CD4-positive, alpha-beta memory T cell (primary cell): Measurements from ENCODE around the gene ZNF423. TPM values are rescaled to one million over a fixed set of nuclear protein-coding genes. Genes with fewer than 3 reads are reported as not detected.

Experiments
- CTCF ChIA-PET: fragments of 350-600 bp; sonication (Branson Sonifier 250); formaldehyde crosslinking; loops from one replicate; lab custom pipeline; 2021; ENCODE audit warnings: inconsistent platforms; ENCODE audit not compliant: partially characterized antibody; lab: Charles Lee
- POLR2A ChIA-PET: fragments of 350-600 bp; sonication (Branson Sonifier 250); formaldehyde crosslinking; loops from one replicate; lab custom pipeline; 2021; ENCODE audit not compliant: partially characterized antibody; lab: Charles Lee
- DNase-seq, 5 donors: peaks; one replicate each; pipeline versions ENCODE4 v3.0.0 to v3.0.0-alpha.2; 2020 to 2022; ENCODE audit warnings: mixed read lengths in 1 of 5
- H3K27ac ChIP-seq: one replicate; pipeline ENCODE4 v1.7.0; 2013; ENCODE audit warnings: low read depth, low read length
- H3K27me3 ChIP-seq: 2 replicates; pipeline ENCODE4 v1.7.0; 2013; ENCODE audit warnings: mild to moderate bottlenecking, low read length, moderate library complexity; ENCODE audit not compliant: insufficient read depth
- H3K36me3 ChIP-seq: 2 replicates; pipeline ENCODE4 v1.7.0; 2013; ENCODE audit warnings: mild to moderate bottlenecking, low read length, moderate library complexity; ENCODE audit not compliant: insufficient read depth
- H3K4me1 ChIP-seq: 2 replicates; pipeline ENCODE4 v1.7.0; 2013; ENCODE audit warnings: mild to moderate bottlenecking, low read length, moderate library complexity; ENCODE audit not compliant: insufficient read depth
- H3K4me3 ChIP-seq, 2 donors: one replicate each; pipeline ENCODE4 v1.7.0; 2013; ENCODE audit warnings: low read length in 2 of 2, mild to moderate bottlenecking in 1 of 2
- H3K9me3 ChIP-seq, 2 donors: one replicate each; pipeline ENCODE4 v1.7.0; 2013; ENCODE audit warnings: low read length in 2 of 2, control low read depth in 1 of 2; ENCODE audit not compliant: control insufficient read depth in 1 of 2
- H3K27ac Mint-ChIP-seq, 7 donors: one replicate each; pipeline ENCODE4 v1.8.0; 2020 to 2021; ENCODE audit warnings: mixed read lengths in 7 of 7, mild to moderate bottlenecking in 6 of 7, inconsistent platforms in 3 of 7, moderate library complexity in 3 of 7
- H3K27me3 Mint-ChIP-seq, 2 donors: one replicate each; pipeline ENCODE4 v1.8.0; 2020 to 2021; ENCODE audit warnings: mixed read lengths in 2 of 2
- H3K36me3 Mint-ChIP-seq, 2 donors: one replicate each; pipeline ENCODE4 v1.8.0; 2020 to 2021; ENCODE audit warnings: mixed read lengths in 2 of 2, inconsistent platforms in 1 of 2, mild to moderate bottlenecking in 1 of 2
- H3K4me1 Mint-ChIP-seq, 4 donors: one replicate each; pipeline ENCODE4 v1.8.0; 2020 to 2021; ENCODE audit warnings: mixed read lengths in 4 of 4, mild to moderate bottlenecking in 1 of 4
- H3K4me3 Mint-ChIP-seq, 8 donors: one replicate each; pipeline ENCODE4 v1.8.0; 2020 to 2021; ENCODE audit warnings: mixed read lengths in 8 of 8, mild to moderate bottlenecking in 7 of 8, moderate library complexity in 6 of 8, inconsistent platforms in 3 of 8
- H3K9me3 Mint-ChIP-seq, 8 donors: one replicate each; pipeline ENCODE4 v1.8.0; 2020 to 2021; ENCODE audit warnings: mixed read lengths in 8 of 8, mild to moderate bottlenecking in 5 of 8, inconsistent platforms in 3 of 8, moderate library complexity in 1 of 8
- intact Hi-C: fragments of 100-400 bp; cut with micrococcal nuclease; formaldehyde crosslinking; loops from one replicate; pipeline ENCODE4 v1.15.1; 2023
- polyA plus RNA-seq, 2 donors: library from polyadenylated mRNA; unstranded; fragments of 300-500 nt; fragmentation: Illumina TruSeq; gene quantifications; one replicate each; pipeline ENCODE4 v1.2.3, GENCODE V29; 2021
- total RNA-seq, 2 experiments: library from RNA; stranded (reverse); gene quantifications; one replicate each; pipeline ENCODE4 v1.2.3, GENCODE V29; 2021

The ZNF423 gene
- total and polyA plus RNA-seq, 4 experiments from 2014 or later, result not detected

DNA sequence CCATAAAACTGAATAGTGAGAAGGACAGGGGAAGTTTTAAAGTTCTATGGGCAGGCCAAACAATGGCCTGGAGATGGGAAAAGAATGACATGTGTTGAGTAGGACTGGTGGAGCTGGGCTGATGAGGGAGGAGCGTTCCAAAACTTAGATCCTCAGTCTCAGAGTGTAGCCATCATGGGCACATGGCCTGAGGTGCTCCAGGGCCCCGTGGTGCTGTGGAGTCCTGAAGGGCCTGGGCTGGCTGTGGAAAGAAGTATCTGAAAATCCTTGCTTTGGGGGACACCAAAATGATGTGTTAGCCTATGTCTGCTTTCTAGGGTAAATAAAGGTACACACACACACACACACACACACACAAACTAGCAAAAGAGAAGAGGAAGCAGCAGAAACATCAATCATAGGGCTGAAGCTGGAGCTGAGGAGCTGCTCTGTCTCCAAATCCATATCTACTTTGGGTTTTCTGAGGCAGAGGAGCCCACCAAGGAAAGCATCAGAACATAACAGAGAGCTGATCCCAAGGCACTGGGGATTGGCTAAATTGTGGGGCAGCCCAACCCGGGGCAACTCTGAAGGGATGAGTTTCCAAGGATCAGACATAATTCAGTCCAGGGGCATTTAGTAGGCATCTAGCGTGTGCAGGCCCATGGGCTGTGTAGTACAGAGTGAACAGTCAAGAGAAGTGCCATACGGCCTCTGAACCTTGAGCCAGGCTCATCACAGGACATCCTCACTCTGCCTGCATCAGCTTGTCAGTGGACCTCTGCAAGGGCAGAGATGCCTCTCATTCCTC, 397.1 kb downstream of the ZNF423 start:
- H3K27me3 ChIP-seq, result no peaks in the 10 kb centered on the region
- H3K36me3 ChIP-seq, result no peaks in the 10 kb centered on the region
- ChIA-PET CTCF (no interaction called here), POLR2A (no interaction called here)
- H3K27ac ChIP-seq, result no peak overlapping the region
- no peak overlapping the region for H3K4me3 ChIP-seq
- Mint-ChIP-seq H3K4me1 (peaks cover 15 to 27% (median 19%) of the 10 kb centered on the region in 4 donors), H3K36me3 (no peaks in the 10 kb centered on the region), H3K27ac (peak overlapping the region in 1 of 7 donors; percentile 8), H3K9me3 (no peaks in the 10 kb centered on the region), H3K4me3 (no peak overlapping the region), H3K27me3 (peaks cover 0 to under 1% of the 10 kb centered on the region in 2 donors)
- peaks cover 18% of the 10 kb centered on the region for H3K4me1 ChIP-seq
- H3K9me3 ChIP-seq, result no peaks in the 10 kb centered on the region
- intact Hi-C loops, result no loop called here
- DNase-seq, result no peak

GRCh38 chr16:49458243-49458642, 397.7 kb downstream of the ZNF423 start:
- H3K27me3 Mint-ChIP-seq, result peaks cover 0 to 4% of the 10 kb centered on the region in 2 donors
- no peak overlapping the region for H3K27ac Mint-ChIP-seq
- peaks cover 12% of the 10 kb centered on the region for H3K4me1 ChIP-seq
- no peaks in the 10 kb centered on the region for H3K9me3 ChIP-seq
- H3K4me3 ChIP-seq, result no peak overlapping the region
- ChIA-PET CTCF (no interaction called here), POLR2A (no interaction called here)
- intact Hi-C loops, result no loop called here
- H3K27me3 ChIP-seq, result no peaks in the 10 kb centered on the region
- peaks cover 10 to 21% (median 14%) of the 10 kb centered on the region in 4 donors for H3K4me1 Mint-ChIP-seq
- no peaks in the 10 kb centered on the region for H3K9me3 Mint-ChIP-seq
- H3K36me3 Mint-ChIP-seq, result no peaks in the 10 kb centered on the region
- no peak overlapping the region for H3K27ac ChIP-seq
- DNase-seq, result no peak
- no peaks in the 10 kb centered on the region for H3K36me3 ChIP-seq
- H3K4me3 Mint-ChIP-seq, result no peak overlapping the region

- no peak overlapping the region for H3K27ac ChIP-seq
- Mint-ChIP-seq H3K4me1 (peaks cover 2 to 10% (median 5%) of the 10 kb centered on the region in 4 donors), H3K27me3 (peaks cover 0 to 4% of the 10 kb centered on the region in 2 donors), H3K9me3 (no peaks in the 10 kb centered on the region), H3K27ac (peak overlapping the region in 1 of 7 donors; percentile 25), H3K4me3 (no peak overlapping the region), H3K36me3 (no peaks in the 10 kb centered on the region)
- no peaks in the 10 kb centered on the region for H3K9me3 ChIP-seq
- H3K27me3 ChIP-seq, result no peaks in the 10 kb centered on the region
- H3K36me3 ChIP-seq, result no peaks in the 10 kb centered on the region
- H3K4me3 ChIP-seq, result no peak overlapping the region
- ChIA-PET POLR2A (no interaction called here), CTCF (no interaction called here)
- no peak for DNase-seq
- intact Hi-C loops, result no loop called here
- peaks cover 2% of the 10 kb centered on the region for H3K4me1 ChIP-seq
Measured at GRCh38 chr16:49457196-49457595, 398.7 kb downstream of the ZNF423 start.

- Histone ChIP-seq H3K27me3 (no peaks in the 10 kb centered on the region), H3K9me3 (no peaks in the 10 kb centered on the region), H3K4me1 (no peaks in the 10 kb centered on the region), H3K36me3 (no peaks in the 10 kb centered on the region), H3K4me3 (no peak overlapping the region), H3K27ac (no peak overlapping the region)
- Mint-ChIP-seq H3K4me1 (peaks cover 0 to 6% (median 1%) of the 10 kb centered on the region in 4 donors), H3K27me3 (peaks cover 0 to 6% of the 10 kb centered on the region in 2 donors), H3K27ac (peak overlapping the region in 2 of 7 donors; percentile 25 to 56), H3K9me3 (no peaks in the 10 kb centered on the region), H3K36me3 (no peaks in the 10 kb centered on the region), H3K4me3 (no peak overlapping the region)
- CTCF ChIA-PET, result no interaction called here
- no peak for DNase-seq
- POLR2A ChIA-PET, result no interaction called here
- intact Hi-C loops, result no loop called here
Measured at GRCh38 chr16:49456763-49457162, 399.1 kb downstream of the ZNF423 start.

GRCh38 chr16:49455991-49456745, 399.7 kb downstream of the ZNF423 start:
- H3K9me3 Mint-ChIP-seq, result no peaks in the 10 kb centered on the region
- intact Hi-C loops, result no loop called here
- ChIA-PET POLR2A (no interaction called here), CTCF (no interaction called here)
- Histone ChIP-seq H3K27ac (no peak overlapping the region), H3K36me3 (no peaks in the 10 kb centered on the region), H3K9me3 (no peaks in the 10 kb centered on the region), H3K4me1 (no peaks in the 10 kb centered on the region), H3K4me3 (no peak overlapping the region), H3K27me3 (no peaks in the 10 kb centered on the region)
- DNase-seq, result no peak
- H3K4me1 Mint-ChIP-seq, result peaks cover 0 to 3% (median 0%) of the 10 kb centered on the region in 4 donors
- peak overlapping the region in 1 of 7 donors; percentile 56 for H3K27ac Mint-ChIP-seq
- peaks cover 0 to 6% of the 10 kb centered on the region in 2 donors for H3K27me3 Mint-ChIP-seq
- H3K36me3 Mint-ChIP-seq, result no peaks in the 10 kb centered on the region
- H3K4me3 Mint-ChIP-seq, result no peak overlapping the region

- Histone ChIP-seq H3K27ac (no peak overlapping the region), H3K36me3 (no peaks in the 10 kb centered on the region), H3K27me3 (no peaks in the 10 kb centered on the region), H3K9me3 (no peaks in the 10 kb centered on the region), H3K4me3 (no peak overlapping the region), H3K4me1 (no peaks in the 10 kb centered on the region)
- CTCF ChIA-PET, result no interaction called here
- H3K9me3 Mint-ChIP-seq, result no peaks in the 10 kb centered on the region
- DNase-seq, result no peak
- H3K4me3 Mint-ChIP-seq, result no peak overlapping the region
- H3K36me3 Mint-ChIP-seq, result no peaks in the 10 kb centered on the region
- no peak overlapping the region for H3K27ac Mint-ChIP-seq
- peaks cover 0 to 6% of the 10 kb centered on the region in 2 donors for H3K27me3 Mint-ChIP-seq
- POLR2A ChIA-PET, result no interaction called here
- intact Hi-C loops, result no loop called here
- H3K4me1 Mint-ChIP-seq, result peaks cover 0 to 1% (median 0%) of the 10 kb centered on the region in 4 donors
Measured at GRCh38 chr16:49455181-49455990, 400.5 kb downstream of the ZNF423 start.
